ENCODE results near the gene HAVCR2.
A peak's percentile ranks its signal among the peaks of the same experiment; 100 is the strongest.

Gene HAVCR2

GRCh38 chr5:157109744-157110143 lies 900 bp upstream of the HAVCR2 start:
- H3K36me3 ChIP-seq (replicated peaks; ENCODE audit: insufficient read depth, low read length), result no peaks in the 10 kb centered on the region
- peak overlapping the region; percentile 64 for H3K4me2 ChIP-seq (ENCODE audit: low read depth, low read length)
- peak overlapping the region; percentile 79 for H2AFZ ChIP-seq (ENCODE audit: low read length)
- H3K9me2 ChIP-seq (replicated peaks; ENCODE audit: insufficient read depth, low read length), result no peaks in the 10 kb centered on the region
- H3F3A ChIP-seq (ENCODE audit: insufficient read depth, low read length), result peaks cover 15% of the 10 kb centered on the region
- H3K27me3 ChIP-seq (replicated peaks; ENCODE audit: insufficient read depth, low read length), result no peaks in the 10 kb centered on the region
- H3K4me1 ChIP-seq (ENCODE audit: low read length), result peaks cover 16% of the 10 kb centered on the region
- no peaks in the 10 kb centered on the region for H3K9me3 ChIP-seq (replicated peaks; ENCODE audit: insufficient read depth, low read length)
- no peaks in the 10 kb centered on the region for H3K79me2 ChIP-seq (ENCODE audit: low read length)
- no peak overlapping the region for H3K4me3 ChIP-seq (ENCODE audit: low read length)
- no peaks in the 10 kb centered on the region for H4K20me1 ChIP-seq (ENCODE audit: insufficient read depth, low read length)
- DNase-seq, result peak; percentile 65
- TF ChIP-seq EZH2 (optimal IDR thresholded peaks at IDR 0.05; ENCODE audit: low read depth, low read length) (no peak), EZH2phosphoT487 (IDR thresholded peaks at IDR 0.05; ENCODE audit: low read length) (no peak)
- TF ChIP-seq, protein P1, sequence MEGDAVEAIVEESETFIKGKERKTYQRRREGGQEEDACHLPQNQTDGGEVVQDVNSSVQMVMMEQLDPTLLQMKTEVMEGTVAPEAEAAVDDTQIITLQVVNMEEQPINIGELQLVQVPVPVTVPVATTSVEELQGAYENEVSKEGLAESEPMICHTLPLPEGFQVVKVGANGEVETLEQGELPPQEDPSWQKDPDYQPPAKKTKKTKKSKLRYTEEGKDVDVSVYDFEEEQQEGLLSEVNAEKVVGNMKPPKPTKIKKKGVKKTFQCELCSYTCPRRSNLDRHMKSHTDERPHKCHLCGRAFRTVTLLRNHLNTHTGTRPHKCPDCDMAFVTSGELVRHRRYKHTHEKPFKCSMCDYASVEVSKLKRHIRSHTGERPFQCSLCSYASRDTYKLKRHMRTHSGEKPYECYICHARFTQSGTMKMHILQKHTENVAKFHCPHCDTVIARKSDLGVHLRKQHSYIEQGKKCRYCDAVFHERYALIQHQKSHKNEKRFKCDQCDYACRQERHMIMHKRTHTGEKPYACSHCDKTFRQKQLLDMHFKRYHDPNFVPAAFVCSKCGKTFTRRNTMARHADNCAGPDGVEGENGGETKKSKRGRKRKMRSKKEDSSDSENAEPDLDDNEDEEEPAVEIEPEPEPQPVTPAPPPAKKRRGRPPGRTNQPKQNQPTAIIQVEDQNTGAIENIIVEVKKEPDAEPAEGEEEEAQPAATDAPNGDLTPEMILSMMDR (IDR thresholded peaks at IDR 0.05; ENCODE audit: low read length), result no peak
- no peak overlapping the region; the same call in 1 of the 2 replicates for H3K9ac ChIP-seq (ENCODE audit: low read length)
- peak overlapping the region; percentile 74 for H3K27ac ChIP-seq (ENCODE audit: low read length)

- Histone ChIP-seq H4K20me1 (ENCODE audit: insufficient read depth, low read length) (no peaks in the 10 kb centered on the region), H3F3A (ENCODE audit: insufficient read depth, low read length) (peaks cover 15% of the 10 kb centered on the region), H3K4me1 (ENCODE audit: low read length) (peaks cover 16% of the 10 kb centered on the region), H3K27me3 (replicated peaks; ENCODE audit: insufficient read depth, low read length) (no peaks in the 10 kb centered on the region), H3K79me2 (ENCODE audit: low read length) (no peaks in the 10 kb centered on the region), H3K36me3 (replicated peaks; ENCODE audit: insufficient read depth, low read length) (no peaks in the 10 kb centered on the region), H3K4me2 (ENCODE audit: low read depth, low read length) (no peak overlapping the region), H3K27ac (ENCODE audit: low read length) (no peak overlapping the region), H3K4me3 (ENCODE audit: low read length) (no peak overlapping the region), H3K9ac (ENCODE audit: low read length) (no peak overlapping the region), H3K9me2 (replicated peaks; ENCODE audit: insufficient read depth, low read length) (no peaks in the 10 kb centered on the region), H2AFZ (ENCODE audit: low read length) (no peak overlapping the region), H3K9me3 (replicated peaks; ENCODE audit: insufficient read depth, low read length) (no peaks in the 10 kb centered on the region)
- DNase-seq, result no peak
- TF ChIP-seq EZH2 (optimal IDR thresholded peaks at IDR 0.05; ENCODE audit: low read depth, low read length) (no peak), EZH2phosphoT487 (IDR thresholded peaks at IDR 0.05; ENCODE audit: low read length) (no peak)
- TF ChIP-seq, protein P1 (IDR thresholded peaks at IDR 0.05; ENCODE audit: low read length), result no peak
Observed at GRCh38 chr5:157107508-157107907, 1.3 kb downstream of the HAVCR2 start.

GRCh38 chr5:157106630-157107461 lies 2.0 kb downstream of the HAVCR2 start:
- Histone ChIP-seq H2AFZ (ENCODE audit: low read length) (no peak overlapping the region), H3K79me2 (ENCODE audit: low read length) (no peaks in the 10 kb centered on the region), H4K20me1 (ENCODE audit: insufficient read depth, low read length) (no peaks in the 10 kb centered on the region), H3K27ac (ENCODE audit: low read length) (no peak overlapping the region), H3F3A (ENCODE audit: insufficient read depth, low read length) (peaks cover 15% of the 10 kb centered on the region), H3K4me1 (ENCODE audit: low read length) (peaks cover 16% of the 10 kb centered on the region), H3K27me3 (replicated peaks; ENCODE audit: insufficient read depth, low read length) (no peaks in the 10 kb centered on the region), H3K9me3 (replicated peaks; ENCODE audit: insufficient read depth, low read length) (no peaks in the 10 kb centered on the region), H3K9ac (ENCODE audit: low read length) (no peak overlapping the region), H3K4me3 (ENCODE audit: low read length) (no peak overlapping the region), H3K36me3 (replicated peaks; ENCODE audit: insufficient read depth, low read length) (no peaks in the 10 kb centered on the region), H3K4me2 (ENCODE audit: low read depth, low read length) (no peak overlapping the region), H3K9me2 (replicated peaks; ENCODE audit: insufficient read depth, low read length) (no peaks in the 10 kb centered on the region)
- TF ChIP-seq EZH2phosphoT487 (IDR thresholded peaks at IDR 0.05; ENCODE audit: low read length), result no peak
- TF ChIP-seq, protein P1 (IDR thresholded peaks at IDR 0.05; ENCODE audit: low read length), result no peak
- no peak for TF ChIP-seq EZH2 (optimal IDR thresholded peaks at IDR 0.05; ENCODE audit: low read depth, low read length)
- DNase-seq, result no peak

Measured in MM.1S (cell line).